Fibroblast of peridontal ligament (primary cell): ENCODE data around the gene KRT28.
"Not testable (repeated sequence)": the region's sequence is repeated elsewhere in the genome, so short reads cannot be mapped to it uniquely, and the experiment has no call there.

Experiments used
- DNase-seq: peaks from one replicate; pipeline ENCODE4 v3.0.0-alpha.2; 2010; ENCODE audit errors: extremely low read depth

KRT28 gene

GRCh38 chr17:40779181-40779909, 20.4 kb downstream of the KRT28 start:
- no peak for DNase-seq

- no peak for DNase-seq
Observed at GRCh38 chr17:40778461-40778860, 21.3 kb downstream of the KRT28 start.

- no peak for DNase-seq
Observed at GRCh38 chr17:40777971-40778370, 21.8 kb downstream of the KRT28 start.

- no peak for DNase-seq
Observed at GRCh38 chr17:40777459-40777858, 22.3 kb downstream of the KRT28 start.

GRCh38 chr17:40775945-40776344, 23.8 kb downstream of the KRT28 start:
- DNase-seq: no peak

- no peak for DNase-seq
Observed at GRCh38 chr17:40772101-40772500, 27.7 kb downstream of the KRT28 start, which contains the start of gene KRT26. Gene KRT26 (minus strand): TSS chr17:40772201. CDS start chr17:40772113, 88 bp downstream.

- no peak for DNase-seq
Observed at GRCh38 chr17:40765657-40766056, 34.1 kb downstream of the KRT28 start.

- no peak for DNase-seq
Observed at GRCh38 chr17:40763752-40764151, 36.0 kb downstream of the KRT28 start.

- DNase-seq: no peak
Observed at GRCh38 chr17:40760105-40761016, 39.4 kb downstream of the KRT28 start.

GRCh38 chr17:40755231-40755630, 44.5 kb downstream of the KRT28 start, which contains the start of gene KRT25:
Gene KRT25 (minus strand): TSS chr17:40755331. CDS start chr17:40755271, 60 bp downstream.
- no peak for DNase-seq

- no peak for DNase-seq
Observed at GRCh38 chr17:40753804-40754203, 46.0 kb downstream of the KRT28 start.

GRCh38 chr17:40751065-40751464, 48.7 kb downstream of the KRT28 start:
- no peak for DNase-seq

GRCh38 chr17:40750391-40750790, 49.4 kb downstream of the KRT28 start:
- DNase-seq: no peak

- not testable (repeated sequence) for DNase-seq
Observed at GRCh38 chr17:40748666-40749065, 51.1 kb downstream of the KRT28 start.
